LNCAP (cell line): Measurements from ENCODE around the gene PWWP2B.

ENCODE experiments used
- TF ChIP-seq, protein P1 (sequence below): fragments of 450-650 bp; IDR thresholded peaks from 2 replicates; pipeline ENCODE4 v1.5.1; 2017; ENCODE audit warnings: mild to moderate bottlenecking

PWWP2B gene

DNA sequence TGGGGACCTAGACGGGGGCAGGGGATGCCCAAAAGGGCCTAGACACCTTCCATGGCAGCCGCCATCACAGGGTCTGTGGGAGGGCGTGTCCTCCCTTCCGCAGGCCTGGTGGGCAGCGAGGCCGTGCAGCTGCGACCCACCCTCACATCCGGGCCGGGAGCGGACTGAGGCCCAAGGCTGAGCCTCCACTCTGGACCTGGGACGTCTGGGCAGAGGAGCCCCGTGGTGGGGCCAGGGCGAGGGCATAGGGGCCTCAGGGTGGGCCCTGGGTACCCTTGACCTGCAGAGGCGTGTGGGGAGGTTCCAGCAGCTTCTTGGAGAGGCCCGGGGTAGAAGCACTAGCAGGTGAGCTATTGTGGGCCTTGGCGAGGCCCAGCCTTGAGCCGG is 49.2 kb downstream of the PWWP2B start:
- TF ChIP-seq, protein P1, sequence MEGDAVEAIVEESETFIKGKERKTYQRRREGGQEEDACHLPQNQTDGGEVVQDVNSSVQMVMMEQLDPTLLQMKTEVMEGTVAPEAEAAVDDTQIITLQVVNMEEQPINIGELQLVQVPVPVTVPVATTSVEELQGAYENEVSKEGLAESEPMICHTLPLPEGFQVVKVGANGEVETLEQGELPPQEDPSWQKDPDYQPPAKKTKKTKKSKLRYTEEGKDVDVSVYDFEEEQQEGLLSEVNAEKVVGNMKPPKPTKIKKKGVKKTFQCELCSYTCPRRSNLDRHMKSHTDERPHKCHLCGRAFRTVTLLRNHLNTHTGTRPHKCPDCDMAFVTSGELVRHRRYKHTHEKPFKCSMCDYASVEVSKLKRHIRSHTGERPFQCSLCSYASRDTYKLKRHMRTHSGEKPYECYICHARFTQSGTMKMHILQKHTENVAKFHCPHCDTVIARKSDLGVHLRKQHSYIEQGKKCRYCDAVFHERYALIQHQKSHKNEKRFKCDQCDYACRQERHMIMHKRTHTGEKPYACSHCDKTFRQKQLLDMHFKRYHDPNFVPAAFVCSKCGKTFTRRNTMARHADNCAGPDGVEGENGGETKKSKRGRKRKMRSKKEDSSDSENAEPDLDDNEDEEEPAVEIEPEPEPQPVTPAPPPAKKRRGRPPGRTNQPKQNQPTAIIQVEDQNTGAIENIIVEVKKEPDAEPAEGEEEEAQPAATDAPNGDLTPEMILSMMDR, result no peak

DNA sequence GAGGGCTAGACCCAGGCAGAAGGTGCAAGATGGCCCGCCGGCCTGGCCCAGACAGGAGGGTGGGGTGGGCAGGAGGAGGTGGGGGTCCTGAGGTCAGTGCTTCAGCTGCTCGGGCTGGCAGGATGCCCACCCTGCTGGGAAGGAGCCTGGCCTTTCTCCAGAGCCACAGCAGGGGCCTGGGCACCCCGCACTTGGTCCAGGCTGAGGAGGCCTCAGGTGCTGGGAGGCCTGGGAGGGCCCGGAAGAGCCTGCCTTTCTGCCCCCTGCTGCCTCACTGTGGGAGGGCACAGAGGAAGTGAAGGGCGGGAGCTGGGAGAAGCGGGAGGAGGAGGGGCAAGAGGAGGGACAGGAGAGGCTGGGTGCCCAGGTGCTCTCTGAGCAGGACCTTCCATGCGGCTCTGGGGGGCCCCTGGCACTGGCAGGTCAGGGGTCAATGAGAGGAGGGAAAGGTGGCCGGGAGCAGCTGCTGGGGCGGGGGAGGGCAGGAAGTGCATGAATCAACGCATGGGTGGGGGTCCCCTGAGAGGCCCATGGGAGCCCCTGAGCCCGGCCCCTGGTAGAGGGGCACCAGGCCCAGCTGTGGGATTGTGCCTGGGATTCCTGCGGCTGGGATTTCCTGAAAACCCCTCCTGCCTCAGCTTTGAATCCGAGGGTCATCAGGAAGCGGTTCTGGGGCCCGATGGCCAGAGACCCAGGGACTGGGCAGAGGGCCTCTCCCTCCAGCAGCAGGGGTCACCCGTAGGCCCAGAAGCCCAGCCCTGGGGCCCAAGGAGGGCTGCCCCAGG is 49.9 kb downstream of the PWWP2B start:
- TF ChIP-seq, protein P1, result peak; percentile 47

DNA sequence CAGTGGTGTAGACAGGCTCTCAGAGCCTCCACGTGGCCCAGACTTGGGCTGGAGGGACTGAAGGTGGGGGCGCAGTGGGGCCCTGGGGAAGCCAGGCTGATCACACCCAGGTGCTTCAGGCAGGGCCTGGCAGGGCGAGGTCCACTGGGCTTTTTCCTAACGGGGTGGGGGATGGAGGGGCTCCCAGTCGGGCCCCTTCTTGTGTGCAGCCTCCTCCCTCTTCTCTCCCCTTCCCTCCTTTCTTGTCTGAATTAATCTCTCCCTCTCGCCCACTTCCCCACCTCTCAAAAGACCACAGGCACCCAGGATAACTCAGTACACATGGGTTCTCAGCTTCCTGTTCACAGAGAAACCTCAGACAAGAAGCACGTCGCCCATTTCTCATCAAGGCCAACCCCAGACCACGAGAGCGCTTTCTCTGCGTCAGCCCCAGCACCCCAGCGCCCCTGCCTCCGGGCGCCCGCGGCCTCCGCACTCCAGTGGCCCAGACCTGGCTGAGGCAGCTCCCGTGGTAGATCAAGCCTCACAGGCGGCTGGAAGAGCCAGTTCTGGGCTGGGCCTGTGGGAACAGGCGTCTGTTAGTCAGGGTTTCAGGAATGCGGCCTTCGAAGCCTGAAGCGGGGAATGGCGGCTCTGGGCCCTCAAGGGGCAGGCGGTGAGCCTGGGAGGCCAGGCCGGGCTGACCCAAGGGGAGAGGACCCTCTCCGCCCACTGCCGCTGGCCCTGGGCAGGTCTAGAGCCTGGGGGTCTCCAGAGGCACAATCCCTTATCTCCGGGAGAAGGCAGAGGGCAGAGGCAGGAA is 50.6 kb downstream of the PWWP2B start:
- TF ChIP-seq, protein P1, result no peak

DNA sequence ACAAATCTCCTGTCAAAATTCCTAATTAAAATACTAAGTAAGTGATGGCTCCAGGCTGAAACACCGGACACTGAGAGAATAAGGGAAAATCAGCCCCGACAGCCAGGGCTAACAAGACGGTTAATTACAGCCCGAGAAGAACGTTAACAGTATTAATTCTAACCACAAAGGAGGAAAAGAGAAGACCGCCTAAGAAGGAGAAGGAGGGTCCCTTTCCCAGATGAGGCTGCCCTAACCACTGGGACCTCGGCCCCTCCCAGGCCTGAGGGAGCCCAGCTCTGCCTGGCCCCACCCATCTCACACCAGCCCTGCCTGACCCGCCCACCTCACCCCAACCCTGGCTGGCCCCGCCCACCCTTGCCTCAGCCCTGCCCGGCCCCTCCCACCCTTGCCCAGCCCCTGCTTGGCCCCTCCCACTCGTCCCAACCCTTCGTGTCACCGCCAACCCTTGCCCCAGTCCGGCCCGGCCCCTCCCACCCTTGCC is 51.3 kb downstream of the PWWP2B start:
- TF ChIP-seq, protein P1, result no peak

DNA sequence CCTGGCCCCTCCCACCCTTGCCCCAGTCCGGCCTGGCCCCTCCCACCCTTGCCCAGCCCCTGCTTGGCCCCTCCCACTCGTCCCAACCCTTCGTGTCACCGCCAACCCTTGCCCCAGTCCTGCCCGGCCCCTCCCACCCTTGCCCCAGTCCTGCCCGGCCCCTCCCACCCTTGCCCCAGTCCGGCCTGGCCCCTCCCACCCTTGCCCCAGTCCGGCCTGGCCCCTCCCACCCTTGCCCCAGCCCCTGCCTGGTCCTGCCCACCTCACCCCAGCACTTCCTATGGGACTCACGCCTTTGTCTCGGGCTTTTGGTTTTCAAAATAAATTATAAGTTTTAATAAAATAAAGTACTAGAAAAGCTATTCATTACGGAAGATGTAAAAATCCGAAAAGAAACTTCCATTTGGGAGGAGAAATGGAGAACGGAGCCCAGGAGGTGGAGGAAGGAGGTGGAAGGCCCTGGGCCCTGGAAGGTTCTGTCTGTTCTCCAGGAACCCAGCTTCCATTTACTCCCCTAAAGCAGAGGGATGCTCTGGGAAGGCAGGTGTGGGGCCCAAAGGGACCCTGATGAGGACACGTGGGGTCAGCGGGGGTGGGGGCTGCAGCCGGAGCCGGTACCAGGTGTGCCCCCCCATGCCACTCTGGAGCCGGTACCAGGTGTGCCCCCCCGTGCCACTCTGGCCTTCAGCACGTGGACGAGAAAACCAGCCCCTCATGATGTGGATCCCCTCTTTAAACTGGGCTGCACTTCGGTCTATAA is 52.2 kb downstream of the PWWP2B start:
- TF ChIP-seq, protein P1, result no peak

DNA sequence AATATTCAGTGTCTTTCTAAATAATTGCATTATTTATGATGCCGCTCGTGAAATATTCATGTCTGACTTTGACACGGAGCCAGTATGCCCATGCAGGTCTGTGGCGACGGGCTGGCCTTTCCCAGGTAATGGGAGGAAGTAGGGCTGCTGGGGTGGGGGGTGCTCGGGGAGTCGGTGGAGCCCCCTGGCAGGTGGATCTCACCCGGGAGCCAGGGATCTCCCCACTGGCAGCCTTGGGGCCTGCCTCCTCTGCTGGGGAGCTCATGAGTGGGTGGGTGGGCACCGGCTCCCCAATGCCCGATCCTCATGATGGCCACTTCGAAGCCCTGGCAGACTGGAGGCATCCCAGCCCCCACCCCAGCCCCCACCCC is 52.8 kb downstream of the PWWP2B start:
- TF ChIP-seq, protein P1, result no peak

DNA sequence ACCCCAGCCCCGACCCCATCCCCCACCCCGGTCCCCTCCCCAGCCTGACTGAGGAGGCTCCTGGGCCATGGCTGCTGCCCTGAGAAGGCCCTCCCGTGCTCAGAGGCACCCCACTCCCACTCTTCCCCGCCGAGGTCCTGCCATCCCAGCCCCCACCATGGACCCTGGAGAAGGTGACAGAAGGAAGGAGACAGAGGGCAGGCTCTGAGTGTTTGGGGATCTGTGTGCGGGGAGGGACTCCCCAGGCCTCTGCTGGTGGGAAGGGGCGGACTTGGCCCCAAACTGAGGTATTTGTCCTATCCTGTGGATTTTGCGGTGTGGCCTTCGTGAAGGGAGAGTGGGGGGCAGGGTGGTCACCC is 53.4 kb downstream of the PWWP2B start:
- TF ChIP-seq, protein P1, result no peak
